GM12892 (cell line): Measurements from ENCODE around the gene CNTFR. TPM values are rescaled to one million over a fixed set of nuclear protein-coding genes. Genes with fewer than 3 reads are reported as not detected.
A peak's percentile ranks its signal among the peaks of the same experiment; 100 is the strongest.
"Not testable (repeated sequence)": the region's sequence is repeated elsewhere in the genome, so short reads cannot be mapped to it uniquely, and the experiment has no call there.

Experiments used
- DNase-seq: peaks from one replicate; pipeline ENCODE4 v3.0.0; 2011; ENCODE audit not compliant: insufficient read length
- FAIRE-seq: peaks from 2 replicates; lab custom pipeline; 2011; peaks lifted over from hg19 to GRCh38; lab: Jason Lieb, UNC
- POLR2A ChIP-seq: IDR thresholded peaks from 2 replicates; pipeline ENCODE4 v1.6.1; 2011; ENCODE audit warnings: low read depth, low read length, control low read depth
- POLR2AphosphoS5 ChIP-seq: IDR thresholded peaks from 2 replicates; pipeline ENCODE4 v1.6.1; 2011; ENCODE audit warnings: low read depth, low read length, control low read depth
- TAF1 ChIP-seq: IDR thresholded peaks from 2 replicates; pipeline ENCODE4 v1.6.1; 2011; ENCODE audit warnings: low read depth, mild to moderate bottlenecking, control low read depth, low read length, borderline replicate concordance
- polyA plus RNA-seq: library from polyadenylated mRNA; unstranded; fragments of >200 nt; gene quantifications from one replicate; pipeline ENCODE4 v1.2.1, GENCODE V29; 2012; ENCODE audit warnings: missing spikeins, inconsistent platforms; ENCODE audit not compliant: missing spikeins

The CNTFR gene
- not detected for polyA plus RNA-seq

GRCh38 chr9:34589636-34590380 is at the start of gene CNTFR:
CNTFR (minus strand) TSS chr9:34589724; CDS start chr9:34568981, 20,743 bp downstream.
- DNase-seq: no peak
- no peak for FAIRE-seq
- TF ChIP-seq TAF1: no peak
- no peak for TF ChIP-seq POLR2A
- TF ChIP-seq POLR2AphosphoS5: no peak

- FAIRE-seq, DNase-seq: not testable (repeated sequence)
These were observed 49.8 kb upstream of the CNTFR start for GRCh38 chr9:34639322-34639721.

GRCh38 chr9:34638138-34638445 is 48.6 kb upstream of the CNTFR start:
- TF ChIP-seq POLR2AphosphoS5 (no peak), TAF1 (no peak), POLR2A (no peak)
- no peak for FAIRE-seq

GRCh38 chr9:34637356-34638137 is 48.0 kb upstream of the CNTFR start, which contains the start of gene SIGMAR1:
SIGMAR1 (minus strand) TSS chr9:34637787; CDS start chr9:34637697, 90 bp downstream.
- FAIRE-seq (peak; percentile 96), DNase-seq (peak; percentile 91)
- TF ChIP-seq TAF1 (peak; percentile 55; the same call in 1 of the 2 replicates), POLR2AphosphoS5 (peak; percentile 74), POLR2A (peak; percentile 82)

More at GRCh38 chr9:34638138-34638445, 48.6 kb upstream of the CNTFR start:
- DNase-seq: no peak

- DNase-seq (no peak), FAIRE-seq (peak; percentile 21)
- TF ChIP-seq POLR2A (no peak), POLR2AphosphoS5 (no peak), TAF1 (no peak)
These were observed 47.3 kb upstream of the CNTFR start for GRCh38 chr9:34636791-34637355.

GRCh38 chr9:34635556-34635955 is 46.0 kb upstream of the CNTFR start:
- no peak for FAIRE-seq

GRCh38 chr9:34634551-34635248 is 45.2 kb upstream of the CNTFR start:
- FAIRE-seq (no peak), DNase-seq (no peak)
- TF ChIP-seq TAF1 (no peak), POLR2AphosphoS5 (no peak), POLR2A (no peak)

More at GRCh38 chr9:34635556-34635955, 46.0 kb upstream of the CNTFR start:
- no peak for DNase-seq
- no peak for TF ChIP-seq TAF1
- no peak for TF ChIP-seq POLR2AphosphoS5
- no peak for TF ChIP-seq POLR2A

GRCh38 chr9:34633851-34634550 is 44.5 kb upstream of the CNTFR start:
- FAIRE-seq (peak; percentile 96), DNase-seq (peak; percentile 68)
- TF ChIP-seq POLR2A (no peak), POLR2AphosphoS5 (no peak), TAF1 (no peak)

- DNase-seq (no peak), FAIRE-seq (no peak)
- TF ChIP-seq TAF1 (no peak), POLR2A (no peak), POLR2AphosphoS5 (no peak)
These were observed 43.6 kb upstream of the CNTFR start for GRCh38 chr9:34633166-34633565.

- FAIRE-seq (no peak), DNase-seq (no peak)
- TF ChIP-seq POLR2AphosphoS5 (no peak), POLR2A (no peak)
These were observed 41.1 kb upstream of the CNTFR start for GRCh38 chr9:34630402-34631154.
